ENCODE measurements around the gene SCN8A.

SCN8A gene

DNA sequence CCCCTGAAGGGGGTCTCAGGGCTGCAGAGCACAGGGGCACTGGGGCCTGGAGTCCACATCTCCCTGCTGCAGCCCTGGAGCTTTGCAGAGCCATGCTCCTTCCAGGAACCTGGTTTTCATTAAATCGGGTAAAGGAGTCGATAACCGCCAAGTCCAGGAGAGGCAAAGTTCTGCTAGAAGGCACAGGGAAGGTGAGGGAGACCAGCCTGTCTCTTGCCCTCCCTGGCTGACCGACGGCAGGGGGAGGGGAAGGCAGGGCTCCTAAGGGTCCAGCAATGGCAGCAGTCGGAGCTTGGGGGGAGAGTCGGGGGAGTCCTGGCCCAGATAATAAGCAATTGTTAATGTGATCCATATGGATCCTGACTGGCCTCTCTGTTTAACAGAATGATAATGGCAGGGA, 254.4 kb downstream of the SCN8A start:
- H3K27ac ChIP-seq, result no peak overlapping the region
- no peak for DNase-seq (ENCODE audit: low read depth, low spot score)

DNA sequence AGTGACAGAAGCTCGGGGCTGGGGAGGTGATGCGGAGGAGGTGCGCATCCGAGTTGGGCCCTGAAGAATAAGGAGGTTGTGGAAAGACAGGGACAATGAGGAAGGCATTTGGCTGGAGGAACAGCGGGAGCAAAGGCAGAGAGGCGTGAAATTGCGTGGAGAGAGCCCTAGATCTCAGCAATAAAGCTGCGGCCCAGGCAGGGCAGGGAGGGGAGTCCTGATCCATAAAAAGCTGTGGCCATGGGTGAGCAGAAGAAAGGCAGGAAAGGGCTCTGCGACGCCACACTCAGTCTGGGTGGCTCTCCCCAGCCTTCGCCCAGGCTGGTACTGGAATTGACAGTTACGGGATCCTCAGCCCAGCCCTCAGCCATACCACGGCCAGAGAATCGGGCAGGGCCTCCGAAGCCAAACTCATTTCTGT, 255.2 kb downstream of the SCN8A start:
- no peak overlapping the region for H3K27ac ChIP-seq
- no peak for DNase-seq (ENCODE audit: low read depth, low spot score)

DNA sequence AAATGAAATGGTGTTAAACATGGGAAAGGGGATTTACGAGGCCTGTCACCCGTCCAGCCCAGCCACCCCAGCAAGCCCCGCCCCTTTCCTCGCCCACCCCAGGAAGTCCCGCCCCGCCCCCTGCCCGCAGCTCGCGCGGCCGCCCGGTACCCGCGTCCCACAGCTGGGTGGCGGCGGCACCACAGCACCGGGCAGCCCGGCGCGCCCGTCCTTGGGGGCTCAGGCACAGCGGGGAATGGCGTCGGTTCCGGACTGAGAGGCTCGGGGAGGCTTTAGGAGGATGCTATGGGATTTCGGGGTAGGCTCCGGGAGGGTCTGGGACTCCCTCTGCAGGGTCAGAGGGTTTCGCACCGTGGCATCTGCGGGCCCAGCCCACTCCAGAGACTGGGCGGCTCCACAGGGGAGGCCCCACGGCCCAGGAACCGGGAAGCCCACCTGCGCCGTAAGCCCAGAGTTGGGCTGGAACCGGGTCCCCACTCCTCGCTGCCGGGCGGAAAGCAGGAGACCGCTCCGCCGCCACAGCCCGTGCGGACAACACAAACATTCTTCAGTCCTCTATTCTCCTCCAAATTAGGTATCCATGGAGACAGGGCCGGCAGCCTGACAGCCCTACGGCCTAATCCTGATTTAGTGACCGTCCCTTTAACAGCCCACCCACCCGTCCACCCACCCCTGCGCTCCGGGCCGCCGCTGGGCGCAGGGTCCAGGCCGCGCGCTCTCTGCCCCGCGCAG, 256.0 kb downstream of the SCN8A start:
- H3K27ac ChIP-seq, result no peak overlapping the region
- DNase-seq (ENCODE audit: low read depth, low spot score), result no peak

DNA sequence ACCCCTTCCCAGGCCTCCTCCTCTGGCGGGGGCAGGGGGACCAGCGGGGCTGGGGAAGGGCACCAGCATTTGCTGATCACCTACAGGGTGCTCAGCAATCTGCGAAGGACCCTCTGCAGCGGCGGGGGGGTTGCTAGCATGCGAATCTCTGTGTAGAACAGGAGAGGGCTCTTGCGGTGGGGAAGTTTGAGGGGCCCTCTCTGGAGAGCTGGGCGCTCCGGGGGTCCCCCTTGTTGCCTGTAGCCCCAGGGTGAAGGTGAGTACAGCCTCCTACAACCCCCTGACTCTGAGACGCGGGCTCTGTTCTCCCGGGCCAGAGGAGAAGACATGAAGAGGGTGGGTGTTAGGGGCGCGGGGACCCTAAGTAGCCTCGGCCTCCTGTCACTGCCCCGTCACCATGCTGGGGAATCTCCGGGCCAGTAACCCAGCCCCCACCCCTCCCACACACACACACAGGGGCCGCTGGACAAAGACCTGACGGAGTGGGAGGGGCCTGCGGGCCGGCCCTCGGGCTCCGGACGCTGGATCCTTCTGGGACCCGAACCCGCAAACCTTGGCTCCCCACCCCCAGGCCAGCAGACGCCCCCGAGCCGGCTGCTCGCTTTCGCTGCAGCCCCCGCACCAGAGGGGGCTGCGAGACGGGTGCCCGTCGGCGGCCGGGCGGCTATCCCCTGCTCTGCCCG, 256.8 kb downstream of the SCN8A start:
- H3K27ac ChIP-seq, result no peak overlapping the region
- no peak for DNase-seq (ENCODE audit: low read depth, low spot score)

DNA sequence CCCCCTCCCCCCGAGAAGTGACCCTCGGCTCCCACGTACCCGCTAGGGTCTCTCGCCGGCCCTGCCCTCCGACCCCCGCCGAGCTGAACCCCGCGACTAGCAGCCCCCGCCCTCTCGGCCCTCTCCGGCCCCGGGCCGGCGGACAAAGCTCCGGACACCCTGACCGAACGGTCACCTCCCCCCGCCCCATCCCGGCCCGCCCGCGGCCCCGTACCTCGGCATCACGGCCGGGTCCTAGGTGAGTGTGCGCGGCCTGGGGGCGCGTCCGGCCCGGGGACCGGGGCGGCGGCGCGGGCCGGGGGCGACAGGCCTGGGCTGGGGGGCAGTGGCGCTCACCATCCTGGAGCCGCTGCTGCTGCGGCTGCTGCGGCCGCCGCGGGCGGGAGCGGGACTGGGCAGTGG, 257.3 kb downstream of the SCN8A start, which contains the start of gene FIGNL2:
Gene FIGNL2 (minus strand): TSS at position 393 of the 402 bp plus-strand sequence. CDS start 26,305 bp downstream, outside the sequence.
- no peak for DNase-seq (ENCODE audit: low read depth, low spot score)
- no peak within 1 kb of the TSS for H3K27ac ChIP-seq

DNA sequence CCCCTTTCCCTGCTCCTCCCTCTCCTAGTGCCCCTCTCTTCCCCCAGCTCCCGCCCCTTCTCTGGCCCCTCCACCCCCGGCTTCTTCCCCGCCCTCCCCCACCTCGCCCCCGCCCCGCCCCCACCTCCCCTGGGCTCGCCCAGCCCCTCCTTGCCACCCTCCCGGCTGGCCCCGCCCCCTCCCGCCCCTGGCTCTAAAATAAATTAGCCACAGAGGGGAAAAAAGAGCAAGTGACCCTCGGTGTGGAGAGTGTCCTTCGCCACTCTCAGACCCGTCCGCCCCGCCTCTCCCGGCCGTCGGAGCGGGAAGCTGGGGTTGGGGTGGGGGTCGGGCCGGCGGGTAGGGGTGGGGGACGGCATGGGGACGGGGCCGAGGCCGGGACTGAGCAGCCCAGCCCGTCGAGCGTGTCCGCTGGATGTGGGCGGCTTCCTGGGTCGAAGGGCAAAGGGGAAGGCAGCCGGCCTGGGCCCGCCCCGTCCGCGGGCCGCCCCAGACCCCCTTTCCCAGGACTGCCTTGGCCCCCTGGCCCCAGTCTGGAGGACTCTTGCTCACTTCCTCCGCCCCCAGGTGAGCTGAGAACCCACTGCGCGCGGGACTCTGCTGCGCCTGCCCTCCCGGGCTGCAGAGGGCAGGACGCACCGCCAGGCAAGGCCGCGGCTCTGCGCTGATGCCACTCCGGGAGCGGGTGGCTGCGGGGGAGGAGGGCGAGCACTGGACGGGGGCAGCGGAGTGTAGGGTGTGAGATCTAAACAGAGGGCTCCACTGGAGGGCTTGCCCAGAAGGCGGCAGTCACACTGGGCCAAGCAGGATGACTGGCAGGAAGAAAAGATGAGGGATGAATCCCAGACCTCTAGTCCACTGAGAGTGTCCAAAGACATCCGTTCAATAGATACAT, 258.1 kb downstream of the SCN8A start:
- no peak overlapping the region for H3K27ac ChIP-seq
- DNase-seq (ENCODE audit: low read depth, low spot score), result no peak

DNA sequence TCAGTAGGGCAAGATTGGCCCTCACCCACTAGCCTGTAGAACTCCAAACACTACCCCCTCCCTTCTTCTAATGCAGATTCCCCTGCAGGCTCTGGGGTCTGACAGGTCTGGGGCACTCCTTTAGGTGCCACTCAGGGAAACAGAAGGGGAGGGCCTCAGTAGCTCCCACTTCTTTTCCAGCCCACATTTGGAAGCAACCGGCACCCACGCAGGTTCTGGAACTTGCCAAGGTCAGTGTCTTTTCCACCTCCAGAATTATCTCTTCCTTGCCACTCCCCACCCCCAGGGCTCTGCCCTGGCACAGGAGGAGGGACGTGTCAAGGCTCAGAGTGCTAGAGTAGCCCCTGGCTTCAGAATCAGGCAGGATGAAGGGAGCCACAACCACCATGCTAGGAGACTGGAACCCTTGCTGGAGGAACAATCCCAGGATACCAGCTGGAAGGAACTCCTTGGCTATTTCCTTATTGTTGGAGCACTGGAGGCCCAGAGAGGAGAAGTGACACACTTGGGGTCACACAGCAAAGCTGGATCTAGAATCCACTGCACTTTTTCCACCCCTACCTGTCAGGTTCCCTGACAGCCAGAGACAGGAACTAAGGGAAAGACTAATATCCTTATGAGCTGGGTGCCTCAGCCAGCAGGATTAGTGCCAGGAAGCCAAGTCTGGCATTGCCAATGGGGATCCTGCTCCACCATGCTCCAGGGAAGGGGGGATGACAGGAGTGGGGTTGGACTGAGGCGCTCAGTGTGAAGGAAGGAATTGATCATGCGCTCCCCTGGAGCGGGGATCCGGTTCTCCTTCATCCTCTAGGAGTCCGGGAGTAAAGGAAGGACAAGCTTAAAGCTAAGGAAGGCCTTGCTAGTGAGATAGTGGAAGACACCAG, 259.3 kb downstream of the SCN8A start:
- no peak for DNase-seq (ENCODE audit: low read depth, low spot score)
- no peak overlapping the region for H3K27ac ChIP-seq

DNA sequence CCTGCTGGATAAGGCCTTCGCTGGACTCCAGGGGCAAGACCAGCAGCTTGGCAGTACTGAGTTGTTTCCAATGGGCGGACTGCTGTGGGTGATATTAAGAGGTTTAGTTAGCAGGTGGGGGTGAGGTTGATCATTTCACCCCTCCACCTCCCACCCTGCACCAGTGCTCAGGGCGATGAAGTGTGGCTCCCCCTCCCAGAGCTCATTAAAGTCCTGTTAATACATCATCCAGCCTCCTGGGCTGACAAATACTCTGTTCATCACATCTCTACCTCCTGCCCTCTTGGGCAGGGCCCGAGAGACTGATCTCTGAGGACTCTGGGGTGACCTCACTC, 259.9 kb downstream of the SCN8A start:
- no peak overlapping the region for H3K27ac ChIP-seq
- DNase-seq (ENCODE audit: low read depth, low spot score), result no peak

DNA sequence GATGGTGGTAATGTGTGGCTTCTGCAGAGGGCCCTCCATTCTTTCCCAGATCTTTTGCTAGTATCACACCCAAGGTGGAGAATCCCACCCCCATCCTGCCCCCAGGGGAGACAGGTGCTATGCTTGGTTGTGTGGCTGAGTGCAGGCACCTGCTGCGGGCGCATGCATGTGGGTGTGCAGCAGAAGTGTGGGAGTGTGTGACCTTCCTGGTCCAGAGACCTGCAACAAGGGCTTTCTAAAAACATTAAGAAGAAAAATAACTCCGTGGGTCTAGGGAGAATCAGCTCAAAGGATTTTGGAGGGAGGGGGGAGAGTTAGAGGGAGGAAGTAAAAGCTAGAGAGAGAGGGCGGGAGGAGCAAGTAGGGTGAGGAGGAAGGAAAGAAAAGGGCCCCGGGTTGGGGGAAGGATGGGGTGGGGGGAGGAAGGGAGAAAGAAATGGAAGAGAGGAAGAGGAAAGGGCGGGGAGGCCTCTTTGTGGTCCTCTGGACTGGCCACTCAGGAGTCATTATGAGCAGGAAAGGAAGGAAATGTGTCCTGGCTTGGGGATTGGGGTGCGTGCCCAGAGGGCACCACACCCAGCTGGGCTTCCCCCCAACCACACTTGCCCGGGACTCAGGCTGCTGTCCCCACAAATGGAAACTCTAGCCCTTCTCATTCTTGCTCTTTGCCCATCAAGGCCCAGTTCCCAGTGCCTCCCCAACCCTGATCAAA, 260.5 kb downstream of the SCN8A start:
- DNase-seq (ENCODE audit: low read depth, low spot score), result no peak
- H3K27ac ChIP-seq, result no peak overlapping the region

DNA sequence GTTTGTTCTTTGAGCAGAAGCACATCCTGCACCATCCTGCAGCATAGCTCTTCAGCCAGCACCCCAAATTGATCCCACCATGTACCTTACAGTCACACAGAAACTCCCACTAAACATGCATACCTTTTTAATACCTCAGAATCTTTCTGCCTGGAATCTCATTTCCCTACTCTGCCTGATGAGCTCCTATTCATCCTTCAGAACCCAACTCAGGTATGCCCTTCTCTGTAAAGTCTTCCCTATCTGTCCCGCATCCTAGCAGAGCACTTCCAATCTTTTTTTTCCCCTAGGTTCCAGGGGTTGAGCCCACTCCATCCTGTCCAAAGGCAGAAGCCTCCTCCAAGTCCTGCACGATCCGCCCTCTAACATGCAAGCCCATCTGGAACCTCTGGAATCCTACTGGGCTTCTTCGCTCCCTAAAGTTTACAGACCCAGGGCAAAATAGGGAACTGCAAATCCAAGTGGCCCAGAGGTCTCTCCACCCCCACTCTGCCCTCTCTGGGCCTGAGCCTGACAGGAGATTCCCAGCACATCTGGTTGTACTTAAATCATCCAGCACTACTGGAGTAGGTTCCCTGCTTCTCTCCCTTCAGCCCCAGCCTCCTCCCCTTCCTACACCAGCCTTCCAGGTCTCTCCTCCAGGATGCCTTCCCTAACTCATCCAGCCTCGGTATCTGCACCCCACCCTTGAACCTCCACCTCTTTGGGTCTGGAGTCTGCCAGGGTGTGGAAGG, 261.5 kb downstream of the SCN8A start:
- no peak overlapping the region for H3K27ac ChIP-seq
- no peak for DNase-seq (ENCODE audit: low read depth, low spot score)

DNA sequence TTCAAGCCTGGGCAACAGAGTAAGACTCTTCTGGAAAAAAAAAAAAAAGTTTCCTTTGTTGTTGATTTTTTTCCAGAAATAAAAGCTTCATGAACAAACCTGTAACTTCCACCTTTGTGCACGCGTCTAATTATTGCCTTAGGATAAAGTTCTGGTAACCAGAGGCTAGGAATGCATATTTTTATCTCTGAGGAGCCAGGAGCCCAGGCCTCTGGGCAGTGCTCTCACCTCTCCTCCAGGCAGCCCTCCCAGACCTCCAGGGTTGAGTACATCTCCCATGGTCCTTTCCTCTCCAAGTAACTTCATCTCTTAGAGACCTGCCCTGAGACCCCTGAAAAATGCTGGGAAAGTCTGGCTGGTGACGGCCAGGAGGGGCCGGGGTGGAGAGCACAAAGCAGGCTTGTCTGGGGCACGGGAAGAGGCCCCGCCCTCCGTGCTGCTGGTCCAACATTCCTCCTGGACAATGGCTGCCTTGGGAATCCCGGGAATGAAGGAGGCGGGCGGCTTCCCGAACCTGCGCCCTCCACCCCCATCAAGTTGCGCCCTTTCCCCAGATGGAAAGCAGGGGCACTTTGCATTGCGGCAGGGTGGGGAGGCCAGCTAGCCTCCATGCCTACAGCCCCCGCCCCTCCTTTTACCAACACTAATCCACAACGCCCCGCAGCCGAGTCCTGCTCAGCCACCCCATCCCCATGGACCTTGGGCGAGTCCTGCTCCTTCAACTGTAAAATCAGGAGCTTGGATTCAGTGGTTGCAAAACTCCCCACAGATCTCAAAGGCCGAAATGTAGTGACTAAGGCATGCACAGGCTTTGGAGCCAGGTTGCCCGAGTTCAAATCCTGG, 264.8 kb downstream of the SCN8A start:
- no peak for DNase-seq (ENCODE audit: low read depth, low spot score)
- no peak overlapping the region for H3K27ac ChIP-seq

DNA sequence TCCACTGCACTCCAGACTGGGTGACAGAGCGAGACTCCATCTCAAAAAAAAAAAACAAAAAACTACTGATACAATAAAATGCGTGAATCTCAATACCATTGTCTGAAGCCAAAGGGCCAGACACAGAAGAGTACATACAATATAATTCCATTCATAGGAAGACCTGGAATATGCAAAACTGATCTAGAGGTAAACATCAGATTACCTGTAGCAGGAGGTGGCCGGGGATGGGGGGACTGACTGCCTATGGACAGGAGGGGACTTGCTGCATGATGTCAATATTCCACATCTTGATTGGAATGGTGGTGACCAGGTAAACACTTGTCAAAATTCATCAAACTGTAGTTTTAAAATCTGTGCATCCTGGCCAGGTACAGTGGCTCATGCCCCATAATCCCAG, 270.0 kb downstream of the SCN8A start:
- DNase-seq (ENCODE audit: low read depth, low spot score), result no peak
- H3K27ac ChIP-seq, result no peak overlapping the region

All from epithelial cell of prostate (primary cell).